NCI-H2171 treated with DMSO at 0.1 percent for 48 hours (cell line): ENCODE results near the gene TRIM21.
"Not testable (repeated sequence)": the region's sequence is repeated elsewhere in the genome, so short reads cannot be mapped to it uniquely, and the experiment has no call there.

ENCODE experiments used
- DNase-seq: peaks from one replicate; lab custom pipeline; 2025; lab: John Stamatoyannopoulos, UW

The TRIM21 gene

GRCh38 chr11:4393209-4393857, at the start of gene TRIM21:
TSS of gene TRIM21 (minus strand) at chr11:4393702. CDS start at chr11:4390409, 3,293 bp downstream.
- no peak for DNase-seq

DNA sequence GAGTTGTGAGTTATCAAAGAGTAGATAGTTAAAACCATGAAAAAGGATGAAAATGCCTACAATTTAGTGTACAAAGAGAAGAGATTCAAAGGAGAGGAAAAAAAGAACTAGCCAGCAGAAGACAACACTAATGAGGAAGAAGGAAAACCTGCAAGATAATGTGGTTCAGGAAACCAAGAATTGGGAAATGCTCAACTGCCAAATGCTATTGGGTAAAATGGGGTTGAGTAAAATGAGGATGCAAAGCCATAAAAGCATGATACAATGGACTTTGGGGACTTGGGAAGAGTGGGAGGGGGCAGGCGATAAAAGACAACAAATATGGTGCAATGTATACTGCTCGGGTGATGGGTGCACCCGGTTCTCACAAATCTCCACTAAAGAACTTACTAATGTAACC, 48.0 kb upstream of the TRIM21 start:
- no peak for DNase-seq

DNA sequence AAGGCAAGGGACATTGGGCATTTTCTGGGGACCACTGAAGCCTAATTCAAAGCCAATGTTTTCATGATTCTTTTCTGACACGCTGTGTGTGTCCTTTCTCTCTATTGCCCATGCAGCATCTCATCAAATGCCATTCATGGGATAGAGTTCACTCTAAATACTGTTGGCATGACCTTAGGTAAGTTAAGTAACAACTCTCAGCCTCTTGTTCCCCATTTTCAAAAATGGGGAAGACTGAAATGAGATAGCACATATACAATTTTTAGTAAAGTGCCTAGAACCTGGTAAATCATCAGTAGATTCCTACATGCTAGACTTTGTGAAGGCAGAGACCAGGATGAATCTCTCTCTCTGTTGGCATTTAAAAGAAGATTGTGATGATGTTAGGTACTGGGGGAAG, 42.9 kb upstream of the TRIM21 start:
- no peak for DNase-seq

- no peak for DNase-seq
Measured at GRCh38 chr11:4433856-4434255, 40.4 kb upstream of the TRIM21 start.

GRCh38 chr11:4430051-4430450, 36.5 kb upstream of the TRIM21 start:
- no peak for DNase-seq

DNA sequence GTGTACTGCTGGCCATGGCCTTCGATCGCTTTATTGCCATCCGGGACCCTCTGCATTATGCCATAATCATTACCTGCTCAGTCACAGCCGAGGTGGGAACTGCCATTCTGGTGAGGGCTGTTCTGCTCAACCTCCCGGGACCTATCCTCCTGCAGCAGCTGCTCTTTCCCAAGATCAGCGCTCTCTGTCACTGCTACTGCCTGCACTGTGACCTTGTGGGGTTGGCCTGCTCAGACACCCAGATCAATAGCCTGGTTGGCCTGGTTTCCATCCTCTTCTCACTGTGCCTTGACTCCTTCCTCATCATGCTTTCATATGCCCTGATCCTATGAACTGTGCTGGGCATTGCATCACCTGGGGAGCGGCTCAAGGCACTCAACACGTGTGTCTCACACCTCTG, 24.9 kb upstream of the TRIM21 start:
- DNase-seq = no peak

GRCh38 chr11:4416816-4417215, 23.3 kb upstream of the TRIM21 start:
- DNase-seq = no peak

- DNase-seq = no peak
Measured at GRCh38 chr11:4416306-4416705, 22.8 kb upstream of the TRIM21 start.

DNA sequence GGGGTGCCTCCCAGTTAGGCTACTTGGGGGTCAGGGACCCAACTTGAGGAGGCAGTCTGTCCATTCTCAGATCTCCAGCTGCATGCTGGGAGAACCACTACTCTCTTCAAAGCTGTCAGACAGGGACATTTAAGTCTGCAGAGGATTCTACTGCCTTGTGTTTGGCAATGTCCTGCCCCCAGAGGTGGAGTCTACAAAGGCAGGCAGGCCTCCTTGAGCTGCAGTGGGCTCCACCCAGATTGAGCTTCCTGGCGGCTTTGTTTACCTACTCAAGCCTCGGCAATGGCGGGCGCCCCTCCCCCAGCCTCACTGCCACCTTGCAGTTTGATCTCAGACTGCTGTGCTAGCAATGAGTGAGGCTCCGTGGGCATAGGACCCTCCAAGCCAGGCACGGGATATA, 12.7 kb upstream of the TRIM21 start:
- DNase-seq = not testable (repeated sequence)

DNA sequence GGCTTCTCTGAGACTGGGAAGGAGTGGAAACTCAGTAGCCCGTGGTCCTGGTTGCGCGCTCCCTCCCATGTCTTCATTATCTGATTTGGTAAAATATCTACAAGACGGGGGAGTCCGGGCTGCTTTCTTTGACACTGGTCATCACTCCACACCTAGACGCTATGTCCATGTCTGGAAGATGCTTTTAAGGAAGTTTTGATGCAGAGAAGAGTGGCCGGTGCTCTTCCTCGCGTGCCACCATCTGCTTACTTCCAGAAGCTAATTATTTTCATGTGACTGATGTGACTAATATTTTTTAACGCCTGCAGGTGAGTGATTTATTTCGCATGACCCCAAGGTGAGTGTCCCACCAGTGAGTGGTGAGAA, 339 bp upstream of the TRIM21 start:
- DNase-seq = no peak

GRCh38 chr11:4388221-4388620, 5.3 kb downstream of the TRIM21 start:
- no peak for DNase-seq

DNA sequence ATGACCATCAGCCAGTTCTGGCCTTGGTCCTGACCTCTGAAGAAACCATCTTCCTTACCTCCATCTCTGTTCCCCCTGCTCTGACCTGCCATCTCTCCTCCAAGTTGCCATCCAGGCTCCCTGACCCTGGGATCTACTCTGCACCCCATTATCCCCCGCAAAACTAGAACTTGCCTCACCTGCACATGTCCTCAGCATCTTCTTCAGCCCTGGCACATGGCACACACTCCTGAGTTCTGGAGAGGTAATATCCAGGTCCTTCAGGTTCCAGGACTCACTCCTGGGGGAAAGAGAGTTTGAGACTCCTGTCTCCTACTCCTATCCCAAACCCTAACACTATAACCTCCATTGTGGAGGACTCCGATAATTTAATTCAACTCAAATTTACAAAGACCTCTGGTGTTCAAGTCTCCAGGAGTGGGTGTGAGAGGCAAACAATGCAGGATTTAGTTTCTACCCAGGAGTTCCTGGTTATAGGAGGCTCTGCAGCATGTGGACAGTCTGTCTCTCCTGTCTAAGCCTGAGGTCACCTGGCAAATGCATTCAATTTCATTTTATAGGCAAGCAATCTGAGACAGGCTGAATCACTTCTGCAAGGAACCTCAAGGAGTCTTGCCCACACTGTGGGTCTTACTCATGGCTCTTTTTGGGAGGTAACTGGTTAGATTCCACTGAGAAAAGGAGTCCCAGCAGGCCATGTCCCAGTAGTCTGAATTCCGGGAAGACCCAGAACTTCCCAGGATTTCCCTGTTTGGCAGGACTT, 7.3 kb downstream of the TRIM21 start:
- no peak for DNase-seq

- no peak for DNase-seq
Measured at GRCh38 chr11:4381901-4382300, 11.6 kb downstream of the TRIM21 start.

DNA sequence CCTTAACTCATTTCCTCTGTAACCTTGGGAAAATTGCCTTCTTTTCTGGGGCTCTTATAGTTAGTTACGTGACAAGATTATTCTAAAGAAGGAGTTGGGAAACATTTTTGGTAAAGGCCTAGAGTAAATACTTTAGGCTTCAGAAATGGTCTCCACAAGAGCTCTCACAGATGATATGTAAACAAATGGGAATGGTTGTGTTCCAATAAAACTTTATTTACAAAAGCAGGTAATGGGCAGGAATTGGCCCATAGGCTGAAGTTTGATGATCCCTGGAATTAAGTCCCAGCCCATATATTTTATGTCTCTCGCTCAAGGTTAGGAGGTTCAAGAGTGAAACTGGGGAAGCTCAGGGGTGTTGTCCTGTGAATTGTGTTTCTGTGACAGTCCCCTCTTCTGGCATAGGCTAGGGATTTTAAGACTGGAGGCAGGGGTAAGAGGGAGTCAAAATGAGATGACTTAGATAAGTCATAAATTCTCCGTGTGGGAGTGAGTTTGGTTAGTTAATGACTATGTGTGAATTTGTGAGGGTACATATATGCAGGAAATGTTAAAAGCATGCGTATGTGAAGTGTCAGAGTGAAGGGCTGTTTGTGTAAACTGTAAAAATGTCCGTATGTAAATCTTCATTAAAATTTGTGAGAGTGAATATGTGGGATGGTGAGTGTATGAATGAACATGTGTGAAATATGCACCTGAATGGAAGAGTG, 17.9 kb downstream of the TRIM21 start:
- DNase-seq = no peak

DNA sequence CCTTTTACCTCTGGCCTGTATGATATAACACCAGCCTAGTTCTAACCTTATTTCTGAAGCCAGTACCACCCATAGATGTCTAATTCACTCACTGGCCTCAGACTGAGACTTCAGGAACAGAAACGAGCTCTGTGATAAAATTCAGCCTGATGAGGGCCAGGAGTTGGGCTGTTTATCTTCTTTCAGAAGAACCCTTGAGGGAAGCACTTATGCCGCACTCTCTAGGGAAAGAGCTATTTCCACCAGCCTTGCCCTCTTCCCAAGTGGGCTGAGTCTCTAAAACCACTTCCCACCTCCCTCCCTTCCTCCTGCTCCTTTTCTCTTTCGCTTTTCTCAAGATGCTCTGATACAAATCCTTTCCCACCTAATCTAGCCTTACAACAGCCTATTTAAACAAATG, 23.3 kb downstream of the TRIM21 start:
- DNase-seq = no peak

DNA sequence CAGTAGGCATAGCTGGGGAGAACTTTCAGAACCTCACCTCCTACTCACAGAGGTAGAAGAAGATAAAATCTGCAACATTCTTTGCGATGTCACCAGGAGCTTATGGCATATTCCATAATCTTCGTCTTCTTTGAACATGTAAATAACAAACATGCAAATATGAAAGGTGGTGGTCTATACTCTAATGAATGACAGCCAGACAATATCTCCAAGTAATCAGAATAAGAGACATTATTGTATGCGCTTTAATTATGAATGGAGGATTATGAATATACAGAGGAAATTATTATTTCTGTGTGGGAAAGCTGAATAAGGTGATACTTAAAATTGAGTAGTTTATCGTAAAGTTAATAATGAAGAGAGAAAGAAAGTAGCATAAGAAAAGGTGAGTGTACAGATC, 25.2 kb downstream of the TRIM21 start, which contains the start of gene OR52B4:
TSS of gene OR52B4 (minus strand) at position 101 of the 400 bp plus-strand sequence. CDS start at position 10, 91 bp downstream.
- no peak for DNase-seq

- DNase-seq = not testable (repeated sequence)
Measured at GRCh38 chr11:4348142-4348541, 45.4 kb downstream of the TRIM21 start.

- DNase-seq = not testable (repeated sequence)
Measured at GRCh38 chr11:4345366-4345765, 48.1 kb downstream of the TRIM21 start.
